ENCODE results near the gene LTC4S.

GRCh38 chr5:179758955-179759354 lies 34.8 kb upstream of the LTC4S start:
- TF ChIP-seq, protein P1, sequence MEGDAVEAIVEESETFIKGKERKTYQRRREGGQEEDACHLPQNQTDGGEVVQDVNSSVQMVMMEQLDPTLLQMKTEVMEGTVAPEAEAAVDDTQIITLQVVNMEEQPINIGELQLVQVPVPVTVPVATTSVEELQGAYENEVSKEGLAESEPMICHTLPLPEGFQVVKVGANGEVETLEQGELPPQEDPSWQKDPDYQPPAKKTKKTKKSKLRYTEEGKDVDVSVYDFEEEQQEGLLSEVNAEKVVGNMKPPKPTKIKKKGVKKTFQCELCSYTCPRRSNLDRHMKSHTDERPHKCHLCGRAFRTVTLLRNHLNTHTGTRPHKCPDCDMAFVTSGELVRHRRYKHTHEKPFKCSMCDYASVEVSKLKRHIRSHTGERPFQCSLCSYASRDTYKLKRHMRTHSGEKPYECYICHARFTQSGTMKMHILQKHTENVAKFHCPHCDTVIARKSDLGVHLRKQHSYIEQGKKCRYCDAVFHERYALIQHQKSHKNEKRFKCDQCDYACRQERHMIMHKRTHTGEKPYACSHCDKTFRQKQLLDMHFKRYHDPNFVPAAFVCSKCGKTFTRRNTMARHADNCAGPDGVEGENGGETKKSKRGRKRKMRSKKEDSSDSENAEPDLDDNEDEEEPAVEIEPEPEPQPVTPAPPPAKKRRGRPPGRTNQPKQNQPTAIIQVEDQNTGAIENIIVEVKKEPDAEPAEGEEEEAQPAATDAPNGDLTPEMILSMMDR (IDR thresholded peaks at IDR 0.05), result no peak
- TF ChIP-seq EP300 (IDR thresholded peaks at IDR 0.05) (no peak), POLR2A (IDR thresholded peaks at IDR 0.05) (no peak)
